Measurements from ENCODE around the gene TXNRD1.
"Not testable (repeated sequence)": the region's sequence is repeated elsewhere in the genome, so short reads cannot be mapped to it uniquely, and the experiment has no call there.

Gene TXNRD1

DNA sequence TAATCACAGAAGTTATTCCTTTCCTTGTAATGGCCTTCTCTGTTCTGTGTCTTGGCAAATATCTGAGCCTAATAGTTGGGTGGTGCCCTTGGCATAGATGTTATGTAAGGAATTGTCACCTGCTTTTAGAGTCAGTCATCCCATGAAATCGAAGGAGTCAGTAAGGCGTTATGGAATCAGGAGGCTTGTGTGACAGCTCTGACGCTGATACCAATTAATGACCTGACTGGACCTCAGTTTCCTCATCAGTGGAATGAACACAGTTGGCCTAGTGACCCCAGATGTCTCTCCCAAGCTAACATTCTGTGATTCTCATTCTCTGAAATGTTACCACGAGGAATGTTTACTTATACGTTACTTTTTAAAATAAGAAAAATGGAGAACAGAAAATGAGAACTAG is 32.1 kb downstream of the TXNRD1 start:
- DNase-seq (no peak), ATAC-seq (no peak)
- Mint-ChIP-seq H3K4me3 (no peak overlapping the region), H3K27me3 (no peaks in the 10 kb centered on the region), H3K27ac (peak overlapping the region in 1 of 2 donors; percentile 44), H3K9me3 (no peaks in the 10 kb centered on the region), H3K4me1 (no peaks in the 10 kb centered on the region)

DNA sequence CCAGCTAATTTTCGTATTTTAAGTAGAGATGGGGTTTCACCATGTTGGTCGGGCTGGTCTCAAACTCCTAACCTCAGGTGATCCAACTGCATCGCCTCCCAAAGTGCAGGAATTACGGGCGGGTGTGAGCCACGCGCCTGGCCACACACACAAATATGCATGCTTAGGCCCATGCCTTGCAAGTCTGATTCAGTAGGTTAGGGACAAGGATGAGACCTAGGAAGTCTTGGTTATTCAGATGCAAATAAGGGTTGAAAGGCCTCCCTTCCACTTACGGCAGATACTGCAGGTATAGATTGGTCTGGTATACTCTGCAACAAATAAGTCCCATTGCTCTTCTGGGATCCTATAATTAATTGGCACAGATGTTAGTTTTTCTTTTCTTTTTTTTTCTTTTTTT is 32.9 kb downstream of the TXNRD1 start:
- no peaks in the 10 kb centered on the region for H3K27me3 Mint-ChIP-seq

GRCh38 chr12:104249017-104249416 is 33.4 kb downstream of the TXNRD1 start:
- Mint-ChIP-seq H3K4me1 (no peaks in the 10 kb centered on the region), H3K4me3 (no peak overlapping the region), H3K27me3 (no peaks in the 10 kb centered on the region), H3K27ac (no peak overlapping the region), H3K9me3 (no peaks in the 10 kb centered on the region)
- ATAC-seq, result no peak
- no peak for DNase-seq

More for the DNA sequence above, 32.9 kb downstream of the TXNRD1 start:
- ATAC-seq (no peak), DNase-seq (no peak)
- Mint-ChIP-seq H3K27ac (no peak overlapping the region), H3K4me3 (no peak overlapping the region), H3K4me1 (no peaks in the 10 kb centered on the region), H3K9me3 (no peaks in the 10 kb centered on the region)

DNA sequence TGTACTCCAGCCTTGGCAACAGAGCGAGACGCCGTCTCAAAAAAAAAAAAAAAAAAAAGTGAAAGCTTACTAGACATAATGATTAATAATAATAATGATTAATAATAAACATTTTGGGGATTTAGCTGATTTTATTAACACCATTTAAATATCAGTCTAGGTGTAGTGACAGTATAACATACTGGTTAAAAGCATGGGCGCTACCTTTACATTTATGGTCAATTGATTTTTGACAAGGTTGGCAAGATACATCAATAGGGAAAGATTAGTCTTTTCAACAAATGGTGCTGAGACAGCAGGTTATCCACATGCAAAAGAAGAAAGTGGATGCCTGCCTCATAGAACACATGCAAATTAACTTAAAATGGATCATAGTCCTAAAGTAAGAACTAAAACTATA is 34.3 kb downstream of the TXNRD1 start:
- H3K27me3 Mint-ChIP-seq, result no peaks in the 10 kb centered on the region
- H3K4me3 Mint-ChIP-seq, result no peak overlapping the region
- ATAC-seq (no peak), DNase-seq (no peak)
- no peak overlapping the region for H3K27ac Mint-ChIP-seq
- H3K4me1 Mint-ChIP-seq, result no peaks in the 10 kb centered on the region
- H3K9me3 Mint-ChIP-seq, result no peaks in the 10 kb centered on the region

DNA sequence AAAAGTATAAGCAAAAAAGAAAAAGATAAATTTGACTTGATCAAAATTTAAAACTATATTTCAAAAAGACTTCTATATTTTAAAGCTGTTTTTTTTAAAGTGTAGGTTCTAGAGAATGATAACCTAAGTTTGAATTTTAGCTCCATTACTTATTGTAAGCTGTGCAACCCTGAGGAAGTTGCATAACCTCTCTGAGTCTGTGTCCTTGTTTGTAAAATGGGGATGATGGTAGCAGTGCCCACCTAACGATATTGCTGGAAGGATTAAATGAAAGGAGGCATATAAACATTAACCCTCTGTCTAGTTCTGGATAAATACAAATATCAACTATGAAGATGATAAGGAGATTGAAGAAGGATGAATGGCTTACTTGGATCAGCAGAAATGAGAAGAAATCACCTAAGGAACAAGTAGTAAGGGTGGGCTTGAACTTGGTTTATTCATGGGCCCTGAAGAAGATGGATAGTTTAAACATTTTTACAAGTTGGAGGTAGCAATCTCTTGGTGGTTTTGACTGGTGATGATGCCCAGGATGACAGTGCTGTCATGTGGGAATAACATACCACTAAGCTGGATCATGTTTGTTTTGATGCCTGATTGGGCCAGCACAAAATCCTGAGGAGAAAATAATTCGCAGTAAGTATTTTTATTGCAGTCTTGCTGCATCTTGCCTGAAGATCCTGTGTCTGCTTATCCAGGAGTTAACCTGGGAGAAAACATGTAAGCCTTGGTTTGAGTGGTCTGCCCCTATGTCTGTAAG is 35.0 kb downstream of the TXNRD1 start:
- H3K4me3 Mint-ChIP-seq, result no peak overlapping the region
- no peaks in the 10 kb centered on the region for H3K4me1 Mint-ChIP-seq
- H3K27me3 Mint-ChIP-seq, result no peaks in the 10 kb centered on the region
- ATAC-seq (no peak), DNase-seq (no peak)
- H3K27ac Mint-ChIP-seq, result no peak overlapping the region
- no peaks in the 10 kb centered on the region for H3K9me3 Mint-ChIP-seq

DNA sequence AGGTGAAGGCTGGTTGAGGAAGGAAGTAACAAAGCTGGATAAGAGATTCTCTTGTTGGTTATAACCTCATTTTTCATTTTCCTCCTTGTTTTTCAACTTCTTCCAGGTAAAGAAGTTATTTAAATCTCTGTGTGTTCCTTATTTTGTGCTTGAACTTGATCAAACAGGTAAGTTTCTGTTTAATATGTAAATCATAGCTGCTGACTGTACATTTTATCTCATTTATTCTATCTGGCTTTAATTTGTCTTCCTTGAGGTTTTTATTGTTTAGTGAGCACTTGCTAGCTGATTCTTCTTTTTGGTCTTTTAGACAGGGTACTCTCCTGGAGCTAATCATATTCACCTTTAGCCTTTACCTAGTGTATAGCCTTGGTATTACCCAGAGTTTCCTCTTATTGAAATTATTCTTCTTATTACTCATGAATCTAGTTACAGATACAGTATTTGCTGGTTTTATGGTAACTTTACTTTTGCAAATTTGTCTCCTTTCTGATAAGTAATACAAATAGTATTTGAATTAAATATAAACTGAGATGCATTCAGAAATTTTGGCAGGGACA is 42.4 kb downstream of the TXNRD1 start:
- Mint-ChIP-seq H3K4me1 (no peaks in the 10 kb centered on the region), H3K4me3 (no peak overlapping the region), H3K27ac (no peak overlapping the region), H3K27me3 (no peaks in the 10 kb centered on the region), H3K9me3 (no peaks in the 10 kb centered on the region)
- ATAC-seq (no peak), DNase-seq (no peak)

DNA sequence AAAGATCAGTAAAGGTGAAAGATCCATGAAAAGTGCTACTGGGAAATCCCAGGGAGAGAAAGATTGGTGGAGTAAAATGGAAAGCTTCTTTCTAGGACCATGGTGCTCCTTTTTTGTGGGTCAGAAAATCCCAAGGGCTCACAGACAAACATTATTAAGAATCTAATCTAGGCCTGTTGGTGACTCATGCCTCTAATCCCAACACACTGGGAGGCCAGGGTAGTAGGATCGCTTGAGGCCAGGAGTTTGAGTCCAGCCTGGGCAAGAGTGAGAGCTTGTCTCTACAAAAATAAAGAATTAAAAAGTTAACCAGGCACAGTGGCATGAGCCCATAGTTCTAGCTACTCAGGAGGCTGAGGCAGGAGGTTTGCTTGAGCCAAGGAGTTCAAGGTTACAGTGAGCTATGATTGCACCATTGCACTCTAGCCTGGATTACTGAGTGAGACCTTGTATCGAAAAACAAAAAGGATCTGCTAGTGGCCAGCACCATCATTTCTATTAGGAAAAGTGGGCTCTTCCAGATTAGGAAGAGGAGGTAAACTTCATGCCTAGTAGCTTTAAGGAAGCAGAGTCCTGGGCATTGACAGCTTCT is 43.0 kb downstream of the TXNRD1 start:
- no peaks in the 10 kb centered on the region for H3K27me3 Mint-ChIP-seq
- ATAC-seq (no peak), DNase-seq (no peak)
- H3K4me3 Mint-ChIP-seq, result no peak overlapping the region
- H3K27ac Mint-ChIP-seq, result no peak overlapping the region
- H3K4me1 Mint-ChIP-seq, result no peaks in the 10 kb centered on the region
- H3K9me3 Mint-ChIP-seq, result no peaks in the 10 kb centered on the region

- no peak overlapping the region for H3K4me3 Mint-ChIP-seq
- no peak overlapping the region for H3K27ac Mint-ChIP-seq
- H3K4me1 Mint-ChIP-seq, result no peaks in the 10 kb centered on the region
- ATAC-seq, result no peak
- DNase-seq, result no peak
- H3K9me3 Mint-ChIP-seq, result no peaks in the 10 kb centered on the region
- no peaks in the 10 kb centered on the region for H3K27me3 Mint-ChIP-seq
These were observed 47.4 kb downstream of the TXNRD1 start for GRCh38 chr12:104263026-104263425.

GRCh38 chr12:104263580-104264358 is 48.2 kb downstream of the TXNRD1 start:
- Mint-ChIP-seq H3K9me3 (no peaks in the 10 kb centered on the region), H3K27me3 (no peaks in the 10 kb centered on the region), H3K4me3 (no peak overlapping the region), H3K4me1 (no peaks in the 10 kb centered on the region), H3K27ac (no peak overlapping the region)
- ATAC-seq, result no peak
- no peak for DNase-seq

DNA sequence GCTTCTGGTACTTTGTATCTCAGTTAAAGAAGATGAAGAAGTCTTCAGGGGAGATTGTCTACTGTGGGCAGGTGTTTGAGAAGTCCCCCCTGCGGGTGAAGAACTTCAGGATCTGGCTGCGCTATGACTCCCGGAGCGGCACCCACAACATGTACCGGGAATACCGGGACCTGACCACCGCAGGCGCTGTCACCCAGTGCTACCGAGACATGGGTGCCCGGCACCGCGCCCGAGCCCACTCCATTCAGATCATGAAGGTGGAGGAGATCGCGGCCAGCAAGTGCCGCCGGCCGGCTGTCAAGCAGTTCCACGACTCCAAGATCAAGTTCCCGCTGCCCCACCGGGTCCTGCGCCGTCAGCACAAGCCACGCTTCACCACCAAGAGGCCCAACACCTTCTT is 49.9 kb downstream of the TXNRD1 start:
- not testable (repeated sequence) for H3K27me3 Mint-ChIP-seq, DNase-seq, ATAC-seq, H3K4me3 Mint-ChIP-seq, H3K9me3 Mint-ChIP-seq, H3K27ac Mint-ChIP-seq, H3K4me1 Mint-ChIP-seq

DNA sequence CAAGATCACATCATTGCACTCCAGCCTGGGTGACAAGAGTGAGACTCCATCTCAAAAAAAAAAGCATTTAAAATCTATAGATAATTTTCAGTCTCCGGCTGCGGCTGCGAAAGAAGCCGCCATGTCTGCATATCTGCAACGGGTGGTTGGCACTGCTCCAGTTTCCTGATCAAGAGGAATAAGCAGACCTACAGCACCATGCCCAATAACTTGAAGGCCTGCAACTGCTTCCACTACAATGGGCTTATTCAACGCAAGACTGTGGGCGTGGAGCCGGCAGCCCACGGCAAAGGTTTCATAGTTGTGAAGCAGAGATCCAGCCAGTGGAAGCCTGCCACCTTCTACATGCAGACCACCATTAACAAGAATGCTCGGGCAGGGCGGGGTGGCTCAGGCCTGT is 57.4 kb downstream of the TXNRD1 start:
- H3K27me3 Mint-ChIP-seq, result no peaks in the 10 kb centered on the region
- H3K4me3 Mint-ChIP-seq, result no peak overlapping the region
- H3K4me1 Mint-ChIP-seq, result no peaks in the 10 kb centered on the region
- H3K27ac Mint-ChIP-seq, result no peak overlapping the region
- no peak for ATAC-seq
- no peaks in the 10 kb centered on the region for H3K9me3 Mint-ChIP-seq
- DNase-seq, result no peak

- no peak overlapping the region for H3K4me3 Mint-ChIP-seq
- H3K27ac Mint-ChIP-seq, result no peak overlapping the region
These were observed 57.9 kb downstream of the TXNRD1 start for GRCh38 chr12:104273503-104273902.

DNA sequence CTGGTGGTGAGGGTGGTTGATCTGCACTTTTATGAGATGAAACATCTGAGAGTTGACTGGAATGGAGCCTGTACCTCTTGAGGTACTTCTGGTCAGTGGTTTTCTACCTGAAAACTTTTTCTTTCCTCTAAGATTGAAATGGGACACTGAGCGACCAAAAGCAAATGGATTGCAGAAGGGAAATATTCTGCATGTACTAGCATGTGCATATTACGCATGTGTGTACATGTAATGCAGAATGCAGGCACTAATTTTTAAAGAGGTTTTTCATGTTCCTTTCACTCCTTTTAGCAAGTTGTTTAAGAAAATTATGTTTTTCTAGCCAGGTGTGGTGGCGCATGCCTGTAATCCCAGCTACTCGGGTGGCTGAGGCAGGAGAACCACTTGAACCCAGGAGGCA is 59.2 kb downstream of the TXNRD1 start:
- H3K27ac Mint-ChIP-seq, result no peak overlapping the region
- DNase-seq, result no peak
- H3K9me3 Mint-ChIP-seq, result no peaks in the 10 kb centered on the region
- no peaks in the 10 kb centered on the region for H3K4me1 Mint-ChIP-seq
- no peak overlapping the region for H3K4me3 Mint-ChIP-seq
- H3K27me3 Mint-ChIP-seq, result peaks cover under 1% of the 10 kb centered on the region
- ATAC-seq, result no peak

More at GRCh38 chr12:104273503-104273902, 57.9 kb downstream of the TXNRD1 start:
- H3K27me3 Mint-ChIP-seq, result no peaks in the 10 kb centered on the region
- no peaks in the 10 kb centered on the region for H3K9me3 Mint-ChIP-seq
- H3K4me1 Mint-ChIP-seq, result no peaks in the 10 kb centered on the region
- ATAC-seq (no peak), DNase-seq (no peak)

- Mint-ChIP-seq H3K4me3 (peak overlapping the region in 1 of 2 donors; percentile 1), H3K4me1 (no peaks in the 10 kb centered on the region), H3K9me3 (no peaks in the 10 kb centered on the region), H3K27me3 (peaks cover 7% of the 10 kb centered on the region), H3K27ac (no peak overlapping the region)
- no peak for ATAC-seq
- no peak for DNase-seq
These were observed 60.1 kb downstream of the TXNRD1 start for GRCh38 chr12:104275689-104276088.

DNA sequence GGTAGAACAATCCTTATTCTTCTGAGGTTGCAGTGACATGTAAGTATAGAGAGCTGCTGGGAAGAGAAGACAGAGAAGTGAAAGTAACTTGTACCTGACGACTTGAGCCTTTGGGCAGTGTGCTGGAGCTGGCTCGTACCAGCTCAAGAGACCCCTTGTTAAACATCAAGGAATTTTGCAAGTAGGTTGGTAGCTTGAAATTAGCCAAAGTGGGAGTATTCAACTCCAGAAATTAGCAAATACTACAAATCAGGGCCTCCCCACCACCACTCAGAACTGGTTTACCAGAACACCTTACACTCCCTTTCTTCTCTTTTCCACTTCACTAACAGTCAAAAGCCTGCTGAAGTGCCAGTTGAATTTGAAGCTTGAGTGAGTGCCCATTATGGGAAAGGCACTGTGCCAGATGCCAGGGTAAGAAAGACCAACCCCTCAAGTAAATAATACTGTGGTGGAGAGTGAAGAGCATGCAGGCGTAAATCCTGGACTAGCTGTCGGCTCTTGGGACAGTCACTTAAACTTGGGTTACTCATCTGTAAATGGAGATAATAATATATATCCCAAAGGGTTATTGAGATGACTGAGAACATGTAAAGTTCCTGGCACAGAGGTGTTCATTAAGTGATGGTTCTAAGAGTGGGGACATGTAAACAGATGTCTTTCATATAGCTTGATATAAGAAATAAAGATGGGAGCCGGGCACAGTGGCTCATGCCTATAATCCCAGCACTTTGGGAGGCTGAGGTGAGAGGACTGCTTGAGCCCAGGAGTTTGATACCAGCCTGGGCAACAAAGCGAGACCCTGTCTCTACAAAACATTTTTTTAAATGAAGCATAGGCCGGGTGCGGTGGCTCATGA is 60.9 kb downstream of the TXNRD1 start:
- H3K4me3 Mint-ChIP-seq, result peak overlapping the region in 1 of 2 donors; percentile 20
- H3K4me1 Mint-ChIP-seq, result peaks cover 4% of the 10 kb centered on the region
- DNase-seq (no peak), ATAC-seq (no peak)
- H3K27ac Mint-ChIP-seq, result peak overlapping the region; percentile 46 to 59
- H3K27me3 Mint-ChIP-seq, result peaks cover 7% of the 10 kb centered on the region
- no peaks in the 10 kb centered on the region for H3K9me3 Mint-ChIP-seq
